PC-3 (cell line): ENCODE results near the gene SGCD.

Experiments used
- CTCF ChIP-seq: fragments of 300-600 bp; sonication (generic); conservative IDR thresholded peaks from 2 replicates; pipeline ENCODE4 v1.5.1; 2017; ENCODE audit warnings: antibody characterized with exemption, low read depth, mild to moderate bottlenecking, low read length
- EZH2 ChIP-seq: fragments of 300-600 bp; sonication (generic); IDR thresholded peaks from one replicate; pipeline ENCODE4 v1.6.1; 2017; ENCODE audit warnings: antibody characterized with exemption, mild to moderate bottlenecking, low read length; ENCODE audit not compliant: unreplicated experiment
- EZH2phosphoT487 ChIP-seq: fragments of 300-600 bp; sonication (generic); IDR thresholded peaks from 2 replicates; pipeline ENCODE4 v1.6.1; 2018; ENCODE audit warnings: mild to moderate bottlenecking, antibody characterized with exemption, low read length, borderline replicate concordance

GRCh38 chr5:156477196-156477595 lies 150.2 kb downstream of the SGCD start:
- TF ChIP-seq CTCF (no peak), EZH2 (no peak), EZH2phosphoT487 (no peak)
